NK-92 (cell line): ENCODE data around the gene MMAA.
"Not testable (repeated sequence)": the region's sequence is repeated elsewhere in the genome, so short reads cannot be mapped to it uniquely, and the experiment has no call there.

Experiments used
- DNase-seq: peaks from one replicate; lab custom pipeline; 2025; ENCODE audit not compliant: unreplicated experiment; lab: John Stamatoyannopoulos, UW

The MMAA gene

GRCh38 chr4:145626623-145626982 lies 7.4 kb downstream of the MMAA start:
- DNase-seq, result no peak

GRCh38 chr4:145635117-145635516 lies 15.9 kb downstream of the MMAA start:
- DNase-seq, result no peak

GRCh38 chr4:145635630-145636029 lies 16.4 kb downstream of the MMAA start:
- no peak for DNase-seq

GRCh38 chr4:145639186-145639698 lies 20.1 kb downstream of the MMAA start:
- no peak for DNase-seq

GRCh38 chr4:145640236-145640635 lies 21.1 kb downstream of the MMAA start:
- DNase-seq, result not testable (repeated sequence)

GRCh38 chr4:145643295-145643694 lies 24.1 kb downstream of the MMAA start:
- DNase-seq, result no peak

GRCh38 chr4:145644699-145645098 lies 25.5 kb downstream of the MMAA start:
- DNase-seq, result no peak

- no peak for DNase-seq
Observed at GRCh38 chr4:145656156-145656555, 37.0 kb downstream of the MMAA start.

- no peak for DNase-seq
Observed at GRCh38 chr4:145660064-145660463, 40.9 kb downstream of the MMAA start.

GRCh38 chr4:145663194-145663593 lies 44.0 kb downstream of the MMAA start:
- DNase-seq, result no peak

GRCh38 chr4:145665773-145666172 lies 46.6 kb downstream of the MMAA start:
- no peak for DNase-seq

- DNase-seq, result no peak
Observed at GRCh38 chr4:145670422-145670821, 51.2 kb downstream of the MMAA start.

GRCh38 chr4:145679520-145679919 lies 60.3 kb downstream of the MMAA start:
- no peak for DNase-seq

- no peak for DNase-seq
Observed at GRCh38 chr4:145679991-145680455, 60.8 kb downstream of the MMAA start, which contains the start of gene C4orf51. Gene C4orf51, plus strand, starts transcription at chr4:145680146. Its CDS starts 58 bp downstream, at chr4:145680204.

GRCh38 chr4:145680902-145681301 lies 61.7 kb downstream of the MMAA start:
- DNase-seq, result no peak

GRCh38 chr4:145681518-145681917 lies 62.3 kb downstream of the MMAA start:
- no peak for DNase-seq

GRCh38 chr4:145681956-145682355 lies 62.8 kb downstream of the MMAA start:
- no peak for DNase-seq

- no peak for DNase-seq
Observed at GRCh38 chr4:145686991-145687390, 67.8 kb downstream of the MMAA start.

GRCh38 chr4:145690610-145691009 lies 71.4 kb downstream of the MMAA start:
- DNase-seq, result no peak

GRCh38 chr4:145691416-145691815 lies 72.2 kb downstream of the MMAA start:
- not testable (repeated sequence) for DNase-seq

GRCh38 chr4:145694929-145695328 lies 75.7 kb downstream of the MMAA start:
- no peak for DNase-seq

- DNase-seq, result no peak
Observed at GRCh38 chr4:145697332-145697731, 78.1 kb downstream of the MMAA start.

- no peak for DNase-seq
Observed at GRCh38 chr4:145698507-145698906, 79.3 kb downstream of the MMAA start.
